ENCODE data around the gene IFITM1.

Gene IFITM1

DNA sequence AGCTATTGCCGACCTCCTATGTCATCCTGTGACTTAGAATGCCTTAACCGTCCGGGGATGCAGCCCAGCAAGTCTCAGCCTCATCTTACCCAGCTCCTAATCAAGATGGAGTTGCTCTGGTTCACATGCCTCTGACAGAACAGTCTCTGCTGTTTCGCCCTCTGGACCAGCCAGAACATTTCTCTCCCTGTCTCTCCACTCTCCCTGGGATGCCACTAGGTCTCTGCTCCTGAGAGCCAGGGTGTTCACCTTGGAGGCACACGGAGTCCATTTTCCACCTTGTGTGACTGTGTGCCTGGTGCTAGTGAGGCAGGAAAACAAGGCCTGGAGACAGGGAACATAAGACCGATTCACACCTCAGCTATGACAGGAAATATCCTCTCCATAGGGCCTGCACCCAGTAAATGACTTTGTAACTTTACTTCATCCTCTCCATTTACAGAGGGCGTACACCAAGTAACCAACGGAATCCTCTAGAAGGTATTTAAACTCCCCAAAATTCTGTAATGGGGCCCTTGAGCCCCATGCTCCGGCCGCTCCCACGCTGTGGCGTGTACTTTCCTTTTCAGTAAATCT lies 38.7 kb downstream of the IFITM1 start:
- Histone ChIP-seq H3K27ac (ENCODE audit: low read depth, low read length) (peak overlapping the region; percentile 63), H3K36me3 (ENCODE audit: control insufficient read depth in 1 of 2, insufficient read depth in 2 of 2, low read length in 2 of 2) (no peaks in the 10 kb centered on the region), H3K9me3 (ENCODE audit: control insufficient read depth in 1 of 2, low read length in 2 of 2) (no peaks in the 10 kb centered on the region), H3K4me3 (ENCODE audit: low read depth in 1 of 2, low read length in 2 of 2) (no peak overlapping the region), H3K4me1 (ENCODE audit: control insufficient read depth in 1 of 2, insufficient read depth in 2 of 2, low read length in 2 of 2) (peaks cover 22 to 32% of the 10 kb centered on the region in 2 donors), H3K27me3 (ENCODE audit: control insufficient read depth in 1 of 2, insufficient read depth in 2 of 2, low read length in 2 of 2) (no peaks in the 10 kb centered on the region), H3K9ac (ENCODE audit: low read depth in 1 of 2, low read length in 2 of 2) (no peak overlapping the region)

DNA sequence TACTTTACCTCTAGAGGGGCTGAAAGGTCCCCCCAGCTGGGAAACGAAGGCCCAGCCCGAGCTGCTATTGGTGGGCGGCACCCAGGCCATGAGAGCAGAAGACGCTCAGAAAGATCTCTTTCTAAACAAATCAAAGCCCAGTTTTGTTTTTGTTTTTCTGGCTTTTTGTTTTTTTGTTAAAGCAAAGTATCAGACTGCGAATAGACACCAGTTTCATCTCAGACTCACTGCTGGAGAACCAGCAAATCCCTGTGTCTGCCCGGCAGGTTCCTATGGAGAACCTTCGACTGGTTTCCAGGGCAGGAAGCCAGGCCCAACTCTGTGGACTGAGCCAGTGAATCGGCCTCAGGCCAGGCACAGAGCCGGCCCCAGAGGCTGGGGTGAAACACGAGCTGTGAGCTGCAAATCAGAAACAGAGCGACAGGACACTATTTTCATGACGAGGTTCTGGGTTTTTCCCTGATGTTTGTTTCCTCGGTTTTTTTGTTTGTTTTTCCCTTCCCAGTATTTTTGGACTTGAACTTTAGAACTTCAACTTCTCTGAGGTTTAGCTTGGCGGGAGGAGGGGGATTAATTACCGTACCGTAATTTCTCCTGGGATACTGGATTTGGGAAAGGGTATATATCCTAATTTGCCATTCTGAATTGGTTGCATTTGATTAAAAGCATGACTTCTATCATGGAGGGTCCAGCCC lies 39.5 kb downstream of the IFITM1 start:
- Histone ChIP-seq H3K9ac (ENCODE audit: low read depth in 1 of 2, low read length in 2 of 2) (no peak overlapping the region), H3K36me3 (ENCODE audit: control insufficient read depth in 1 of 2, insufficient read depth in 2 of 2, low read length in 2 of 2) (no peaks in the 10 kb centered on the region), H3K4me3 (ENCODE audit: low read depth in 1 of 2, low read length in 2 of 2) (no peak overlapping the region), H3K4me1 (ENCODE audit: control insufficient read depth in 1 of 2, insufficient read depth in 2 of 2, low read length in 2 of 2) (peaks cover 22 to 32% of the 10 kb centered on the region in 2 donors), H3K27ac (ENCODE audit: low read depth, low read length) (peak overlapping the region; percentile 63), H3K9me3 (ENCODE audit: control insufficient read depth in 1 of 2, low read length in 2 of 2) (no peaks in the 10 kb centered on the region), H3K27me3 (ENCODE audit: control insufficient read depth in 1 of 2, insufficient read depth in 2 of 2, low read length in 2 of 2) (peaks cover 0 to 2% of the 10 kb centered on the region in 2 donors)

DNA sequence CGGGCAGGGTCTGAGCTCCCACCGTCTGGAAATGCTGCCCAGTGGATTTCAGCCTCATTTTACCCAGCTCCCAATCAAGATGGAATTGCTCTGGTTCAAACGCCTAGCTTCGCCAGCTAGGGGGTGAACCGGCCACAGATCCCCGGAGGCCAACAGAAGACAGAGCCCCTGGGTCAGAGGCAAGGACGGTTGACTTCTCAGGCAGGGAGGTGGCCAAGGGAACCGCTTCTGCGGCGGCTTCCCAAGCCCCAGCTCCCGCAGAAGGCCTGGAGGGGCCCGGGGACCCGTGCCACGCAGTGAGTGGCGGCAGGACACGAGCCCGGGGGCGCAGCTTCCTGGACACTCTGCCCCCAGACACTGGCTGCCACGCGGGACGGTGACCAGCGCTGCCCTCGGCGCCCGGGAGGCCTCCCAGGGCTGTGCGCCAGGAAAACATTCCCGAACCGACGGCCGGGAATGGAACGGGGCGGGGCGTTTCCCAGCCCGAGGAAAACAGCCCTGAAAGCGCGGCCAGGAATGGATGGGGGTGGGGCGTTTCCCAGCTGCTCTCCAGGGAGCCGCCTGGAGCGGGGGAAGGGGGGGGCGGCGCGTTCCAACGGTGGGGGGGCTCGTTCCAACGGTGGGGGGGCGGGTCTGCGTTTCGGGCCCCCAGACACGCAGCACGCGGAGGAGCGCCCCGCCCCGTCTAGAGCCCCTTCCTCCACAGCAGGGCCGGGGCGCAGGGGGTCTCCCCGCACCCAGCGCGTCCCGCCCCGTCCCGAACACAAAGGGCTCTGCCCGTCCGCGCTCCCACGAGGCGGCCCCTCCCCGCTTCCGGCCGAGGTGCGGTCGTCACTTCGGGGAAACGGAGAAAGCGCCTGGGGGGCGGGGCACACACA lies 42.0 kb downstream of the IFITM1 start:
- H3K9me3 ChIP-seq (ENCODE audit: control insufficient read depth in 1 of 2, low read length in 2 of 2), result peaks cover 0 to under 1% of the 10 kb centered on the region in 2 donors
- H3K27me3 ChIP-seq (ENCODE audit: control insufficient read depth in 1 of 2, insufficient read depth in 2 of 2, low read length in 2 of 2), result peaks cover 0 to 2% of the 10 kb centered on the region in 2 donors
- peaks cover 18 to 31% of the 10 kb centered on the region in 2 donors for H3K4me1 ChIP-seq (ENCODE audit: control insufficient read depth in 1 of 2, insufficient read depth in 2 of 2, low read length in 2 of 2)
- peak overlapping the region; percentile 49 to 59 for H3K4me3 ChIP-seq (ENCODE audit: low read depth in 1 of 2, low read length in 2 of 2)
- H3K36me3 ChIP-seq (ENCODE audit: control insufficient read depth in 1 of 2, insufficient read depth in 2 of 2, low read length in 2 of 2), result no peaks in the 10 kb centered on the region
- peak overlapping the region; percentile 64 to 66 for H3K9ac ChIP-seq (ENCODE audit: low read depth in 1 of 2, low read length in 2 of 2)
- peak overlapping the region; percentile 95 for H3K27ac ChIP-seq (ENCODE audit: low read depth, low read length)

DNA sequence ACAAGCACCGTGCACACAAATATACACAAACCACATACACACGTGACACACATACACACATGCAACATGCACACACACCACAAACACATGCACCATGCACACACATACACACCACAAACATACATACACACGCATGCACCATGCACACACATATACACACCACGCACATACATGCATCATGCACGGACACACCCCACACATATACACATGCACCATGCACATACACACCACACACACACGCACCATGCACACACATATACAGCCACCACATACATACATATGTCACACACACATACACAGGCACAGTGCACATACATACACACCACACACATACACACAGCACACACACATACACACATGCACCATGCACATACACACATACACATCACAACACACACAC lies 42.8 kb downstream of the IFITM1 start:
- Histone ChIP-seq H3K27me3 (ENCODE audit: control insufficient read depth in 1 of 2, insufficient read depth in 2 of 2, low read length in 2 of 2) (peaks cover 0 to 2% of the 10 kb centered on the region in 2 donors), H3K4me1 (ENCODE audit: control insufficient read depth in 1 of 2, insufficient read depth in 2 of 2, low read length in 2 of 2) (peaks cover 15 to 25% of the 10 kb centered on the region in 2 donors), H3K9ac (ENCODE audit: low read depth in 1 of 2, low read length in 2 of 2) (no peak overlapping the region), H3K9me3 (ENCODE audit: control insufficient read depth in 1 of 2, low read length in 2 of 2) (peaks cover 4 to 5% of the 10 kb centered on the region in 2 donors), H3K36me3 (ENCODE audit: control insufficient read depth in 1 of 2, insufficient read depth in 2 of 2, low read length in 2 of 2) (no peaks in the 10 kb centered on the region), H3K4me3 (ENCODE audit: low read depth in 1 of 2, low read length in 2 of 2) (no peak overlapping the region), H3K27ac (ENCODE audit: low read depth, low read length) (no peak overlapping the region)

DNA sequence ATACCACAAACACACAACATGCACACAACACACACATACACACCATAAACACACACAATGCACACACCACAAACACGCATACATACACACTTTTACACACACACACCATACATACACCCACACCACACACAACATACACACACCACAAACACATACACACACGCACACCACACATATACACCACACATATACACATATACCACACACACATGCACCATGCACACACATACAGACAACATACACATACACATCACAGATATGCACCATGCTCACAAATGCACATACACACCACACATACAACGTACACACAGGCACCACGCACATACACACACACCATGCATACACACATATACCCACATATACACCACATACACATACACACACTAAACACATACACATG lies 43.7 kb downstream of the IFITM1 start:
- Histone ChIP-seq H3K36me3 (ENCODE audit: control insufficient read depth in 1 of 2, insufficient read depth in 2 of 2, low read length in 2 of 2) (no peaks in the 10 kb centered on the region), H3K9ac (ENCODE audit: low read depth in 1 of 2, low read length in 2 of 2) (no peak overlapping the region), H3K27me3 (ENCODE audit: control insufficient read depth in 1 of 2, insufficient read depth in 2 of 2, low read length in 2 of 2) (peaks cover 0 to 2% of the 10 kb centered on the region in 2 donors), H3K4me3 (ENCODE audit: low read depth in 1 of 2, low read length in 2 of 2) (no peak overlapping the region), H3K4me1 (ENCODE audit: control insufficient read depth in 1 of 2, insufficient read depth in 2 of 2, low read length in 2 of 2) (peaks cover 15 to 22% of the 10 kb centered on the region in 2 donors), H3K9me3 (ENCODE audit: control insufficient read depth in 1 of 2, low read length in 2 of 2) (peaks cover 4 to 5% of the 10 kb centered on the region in 2 donors), H3K27ac (ENCODE audit: low read depth, low read length) (no peak overlapping the region)

DNA sequence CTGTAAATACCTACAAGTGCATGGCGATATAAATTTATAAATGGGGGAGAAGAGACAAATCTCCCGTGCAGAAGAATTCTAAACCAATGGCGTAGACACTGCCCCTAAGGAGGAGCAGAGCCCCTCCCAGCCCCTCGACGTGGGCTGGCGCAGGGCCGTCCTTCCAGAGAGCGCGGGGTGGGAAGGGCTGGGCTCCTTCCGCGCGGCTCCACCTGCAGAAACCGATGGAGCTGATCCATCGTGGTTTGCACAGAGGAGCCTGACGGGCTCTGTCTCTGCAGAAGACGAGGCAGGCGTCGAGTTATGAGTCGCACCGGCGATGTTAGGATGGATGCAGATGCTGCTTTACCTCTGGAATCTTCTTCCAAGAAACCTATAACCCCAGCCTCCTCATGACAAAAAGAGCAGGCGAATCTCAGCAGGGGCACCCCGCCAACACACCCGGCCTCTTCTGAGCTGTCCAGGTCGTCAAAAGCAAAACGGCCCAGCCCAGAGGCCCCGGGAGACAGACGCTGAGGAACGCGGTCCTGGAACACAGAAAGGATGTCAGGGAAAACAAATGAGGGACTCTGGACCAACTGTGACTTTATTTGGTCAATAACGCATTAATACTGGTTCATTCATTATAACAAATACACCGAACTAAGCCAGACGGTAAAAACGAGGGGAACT lies 44.4 kb downstream of the IFITM1 start:
- peaks cover 0 to 2% of the 10 kb centered on the region in 2 donors for H3K27me3 ChIP-seq (ENCODE audit: control insufficient read depth in 1 of 2, insufficient read depth in 2 of 2, low read length in 2 of 2)
- no peak overlapping the region for H3K9ac ChIP-seq (ENCODE audit: low read depth in 1 of 2, low read length in 2 of 2)
- H3K4me3 ChIP-seq (ENCODE audit: low read depth in 1 of 2, low read length in 2 of 2), result no peak overlapping the region
- no peaks in the 10 kb centered on the region for H3K36me3 ChIP-seq (ENCODE audit: control insufficient read depth in 1 of 2, insufficient read depth in 2 of 2, low read length in 2 of 2)
- H3K4me1 ChIP-seq (ENCODE audit: control insufficient read depth in 1 of 2, insufficient read depth in 2 of 2, low read length in 2 of 2), result peaks cover 15% of the 10 kb centered on the region in 2 donors
- H3K9me3 ChIP-seq (ENCODE audit: control insufficient read depth in 1 of 2, low read length in 2 of 2), result peaks cover 4 to 5% of the 10 kb centered on the region in 2 donors
- no peak overlapping the region for H3K27ac ChIP-seq (ENCODE audit: low read depth, low read length)

DNA sequence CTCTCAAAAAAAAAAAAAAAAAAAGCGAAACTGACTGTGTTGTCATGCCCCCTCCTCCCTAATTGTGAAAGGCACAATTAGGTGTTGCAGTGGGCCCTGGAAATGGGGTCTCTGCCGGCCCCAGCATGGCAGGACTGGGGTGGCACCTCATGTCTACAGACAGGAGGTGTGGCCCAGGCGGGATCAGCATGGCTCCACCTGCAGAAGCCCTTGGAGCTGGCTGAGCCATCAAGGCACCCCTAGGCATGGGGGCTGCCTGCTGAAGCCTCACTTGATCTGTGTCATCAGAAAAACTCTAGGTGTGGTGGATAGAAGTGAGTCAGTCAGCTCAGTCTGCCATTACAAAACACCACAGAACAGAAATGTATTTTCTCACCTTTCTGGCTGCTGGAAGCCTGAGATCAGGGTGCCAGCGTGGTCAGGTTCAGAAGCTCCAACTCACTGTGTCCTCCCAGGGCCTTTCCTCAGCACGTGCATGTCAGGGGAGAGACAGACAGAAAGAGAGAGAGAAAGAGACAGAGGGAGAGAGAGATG lies 45.4 kb downstream of the IFITM1 start:
- Histone ChIP-seq H3K27ac (ENCODE audit: low read depth, low read length) (no peak overlapping the region), H3K4me3 (ENCODE audit: low read depth in 1 of 2, low read length in 2 of 2) (no peak overlapping the region), H3K9me3 (ENCODE audit: control insufficient read depth in 1 of 2, low read length in 2 of 2) (peaks cover 4 to 5% of the 10 kb centered on the region in 2 donors), H3K27me3 (ENCODE audit: control insufficient read depth in 1 of 2, insufficient read depth in 2 of 2, low read length in 2 of 2) (peaks cover 0 to 2% of the 10 kb centered on the region in 2 donors), H3K9ac (ENCODE audit: low read depth in 1 of 2, low read length in 2 of 2) (no peak overlapping the region), H3K36me3 (ENCODE audit: control insufficient read depth in 1 of 2, insufficient read depth in 2 of 2, low read length in 2 of 2) (no peaks in the 10 kb centered on the region), H3K4me1 (ENCODE audit: control insufficient read depth in 1 of 2, insufficient read depth in 2 of 2, low read length in 2 of 2) (peaks cover 8 to 9% of the 10 kb centered on the region in 2 donors)

DNA sequence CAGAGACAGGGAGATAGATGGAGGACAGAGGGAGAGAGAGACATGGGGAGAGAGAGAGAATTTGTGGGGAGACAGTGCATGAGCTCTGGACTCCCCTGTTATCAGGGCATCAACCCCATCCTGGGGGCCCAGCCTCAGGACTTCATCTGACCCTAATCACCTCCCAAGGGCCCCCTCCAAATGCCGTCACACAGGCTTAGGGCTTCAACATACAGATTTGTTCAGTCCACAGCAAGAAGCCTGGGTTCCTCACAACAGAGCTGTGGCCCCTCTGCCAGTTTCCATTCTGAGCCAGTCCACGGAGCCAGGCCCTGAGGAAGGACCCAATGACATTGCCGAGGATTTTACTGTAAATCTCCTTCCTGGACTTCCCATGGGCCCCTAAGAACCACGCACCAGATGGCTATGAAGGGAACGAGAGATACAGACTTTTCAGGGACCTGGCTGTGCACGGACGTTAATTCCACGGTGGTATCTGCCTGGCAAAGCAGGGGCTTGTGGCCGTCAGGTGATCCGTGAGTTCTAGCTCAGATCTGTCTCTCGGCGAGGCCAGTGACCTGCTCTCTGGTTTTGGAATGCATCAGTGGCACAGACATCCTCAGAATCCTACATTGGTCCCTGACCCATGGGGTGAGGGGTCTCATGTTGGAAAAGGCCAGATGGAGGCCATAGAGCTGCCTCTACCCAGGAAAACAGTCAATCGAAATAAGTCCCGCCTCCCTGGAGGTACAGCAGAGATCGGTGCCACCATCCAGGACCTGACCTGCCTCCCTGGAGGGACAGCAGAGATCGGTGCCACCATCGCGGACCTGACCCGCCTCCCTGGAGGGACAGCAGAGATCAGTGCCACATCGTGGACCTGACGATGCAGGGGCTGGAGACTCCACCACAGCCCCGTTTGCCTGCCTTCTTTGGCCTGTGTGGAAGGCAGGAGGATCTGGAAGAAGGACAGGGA lies 46.8 kb downstream of the IFITM1 start:
- Histone ChIP-seq H3K27me3 (ENCODE audit: control insufficient read depth in 1 of 2, insufficient read depth in 2 of 2, low read length in 2 of 2) (peaks cover 0 to 9% of the 10 kb centered on the region in 2 donors), H3K4me1 (ENCODE audit: control insufficient read depth in 1 of 2, insufficient read depth in 2 of 2, low read length in 2 of 2) (peaks cover 2% of the 10 kb centered on the region in 2 donors), H3K36me3 (ENCODE audit: control insufficient read depth in 1 of 2, insufficient read depth in 2 of 2, low read length in 2 of 2) (no peaks in the 10 kb centered on the region), H3K9me3 (ENCODE audit: control insufficient read depth in 1 of 2, low read length in 2 of 2) (peaks cover 4 to 5% of the 10 kb centered on the region in 2 donors), H3K27ac (ENCODE audit: low read depth, low read length) (no peak overlapping the region), H3K4me3 (ENCODE audit: low read depth in 1 of 2, low read length in 2 of 2) (no peak overlapping the region), H3K9ac (ENCODE audit: low read depth in 1 of 2, low read length in 2 of 2) (no peak overlapping the region)
